C4-2B (cell line): Measurements from ENCODE around the gene TMEM132D.

ENCODE experiments used
- CTCF ChIP-seq: fragments of 450-650 bp; conservative IDR thresholded peaks from 2 replicates; pipeline ENCODE4 v1.5.1; 2017; ENCODE audit warnings: mild to moderate bottlenecking
- ZFX ChIP-seq: fragments of 450-650 bp; IDR thresholded peaks from 2 replicates; pipeline ENCODE4 v1.6.1; 2017

GRCh38 chr12:129053232-129053631 lies 850.6 kb downstream of the TMEM132D start:
- TF ChIP-seq CTCF (no peak), ZFX (no peak)
